Mesenchymal stem cell (in vitro differentiated cells and primary cell): ENCODE results near the gene P2RY6.
A peak's percentile ranks its signal among the peaks of the same experiment; 100 is the strongest.

Experiments used
- DNase-seq: peaks from one replicate; pipeline ENCODE4 v3.0.0-alpha.2; 2013
- H2AFZ ChIP-seq: one replicate; pipeline ENCODE4 v1.6.1; 2013; ENCODE audit warnings: low read depth, mild to moderate bottlenecking, control low read depth, inconsistent platforms, low read length, moderate library complexity
- H2AK5ac ChIP-seq: 2 replicates; pipeline ENCODE4 v1.6.1; 2013; ENCODE audit warnings: low read length, moderate library complexity, mild to moderate bottlenecking, inconsistent platforms; ENCODE audit not compliant: severe bottlenecking
- H2BK120ac ChIP-seq: one replicate; pipeline ENCODE4 v1.6.1; 2013; ENCODE audit warnings: low read depth, mild to moderate bottlenecking, inconsistent platforms, low read length, moderate library complexity
- H2BK12ac ChIP-seq, 2 experiments: one replicate each; pipeline ENCODE4 v1.6.1; 2013; ENCODE audit warnings: inconsistent platforms in 2 of 2, low read length in 2 of 2, mild to moderate bottlenecking in 2 of 2, moderate library complexity in 2 of 2, control low read depth in 1 of 2
- H2BK15ac ChIP-seq: one replicate; pipeline ENCODE4 v1.6.1; 2013; ENCODE audit warnings: mild to moderate bottlenecking, low read depth, inconsistent platforms; ENCODE audit not compliant: poor library complexity, severe bottlenecking
- H2BK5ac ChIP-seq: 2 replicates; pipeline ENCODE4 v1.6.1; 2013; ENCODE audit warnings: low read depth, mild to moderate bottlenecking, low read length, control low read depth, inconsistent platforms; ENCODE audit not compliant: poor library complexity, severe bottlenecking
- H3K14ac ChIP-seq, 2 experiments: one replicate each; pipeline ENCODE4 v1.6.1; 2013; ENCODE audit warnings: inconsistent platforms in 2 of 2, low read length in 2 of 2, control low read depth in 1 of 2, mild to moderate bottlenecking in 1 of 2, moderate library complexity in 1 of 2
- H3K18ac ChIP-seq, 2 experiments: one replicate each; pipeline ENCODE4 v1.6.1; 2013; ENCODE audit warnings: inconsistent platforms in 2 of 2, low read length in 2 of 2, control low read depth in 1 of 2, low read depth in 1 of 2, mild to moderate bottlenecking in 1 of 2
- H3K23ac ChIP-seq, 2 experiments: one replicate each; pipeline ENCODE4 v1.6.1; 2013; ENCODE audit warnings: inconsistent platforms in 2 of 2, low read length in 2 of 2, mild to moderate bottlenecking in 2 of 2, moderate library complexity in 2 of 2, control low read depth in 1 of 2
- H3K27ac ChIP-seq: 2 replicates; pipeline ENCODE4 v1.5.1; 2013; ENCODE audit warnings: mild to moderate bottlenecking, moderate library complexity, low read length, control low read depth, inconsistent platforms; ENCODE audit not compliant: poor library complexity, severe bottlenecking
- H3K27me3 ChIP-seq, 2 experiments: 2 replicates each; pipeline versions ENCODE4 v1.6.1 to v1.7.0; 2013; ENCODE audit warnings: low read length in 2 of 2, mild to moderate bottlenecking in 2 of 2, moderate library complexity in 2 of 2, control low read depth in 1 of 2, inconsistent platforms in 1 of 2; ENCODE audit not compliant: control insufficient read depth in 1 of 2, insufficient read depth in 1 of 2
- H3K36me3 ChIP-seq, 2 experiments: 2 replicates each; pipeline versions ENCODE4 v1.6.1 to v1.7.0; 2013; ENCODE audit warnings: low read length in 2 of 2, control low read depth in 1 of 2, inconsistent platforms in 1 of 2, low read depth in 1 of 2, mild to moderate bottlenecking in 1 of 2; ENCODE audit not compliant: insufficient read depth in 2 of 2, control insufficient read depth in 1 of 2
- H3K4ac ChIP-seq, 2 experiments: one replicate each; pipeline ENCODE4 v1.6.1; 2013; ENCODE audit warnings: inconsistent platforms in 2 of 2, low read length in 2 of 2, mild to moderate bottlenecking in 2 of 2, moderate library complexity in 2 of 2, control low read depth in 1 of 2, low read depth in 1 of 2
- H3K4me1 ChIP-seq: 2 replicates; pipeline ENCODE4 v1.6.1; 2013; ENCODE audit warnings: low read depth, low read length, control low read depth; ENCODE audit not compliant: control insufficient read depth, insufficient read depth
- H3K4me2 ChIP-seq: 2 replicates; pipeline ENCODE4 v1.6.1; 2013; ENCODE audit warnings: low read length, mild to moderate bottlenecking, inconsistent platforms; ENCODE audit not compliant: poor library complexity, severe bottlenecking
- H3K4me3 ChIP-seq, 2 experiments: 2 replicates each; pipeline versions ENCODE4 v1.5.1 to v1.7.0; 2013; ENCODE audit warnings: low read length in 2 of 2, mild to moderate bottlenecking in 2 of 2, control low read depth in 1 of 2, low read depth in 1 of 2; ENCODE audit not compliant: insufficient read depth in 1 of 2
- H3K79me1 ChIP-seq: replicated peaks from 2 replicates; pipeline ENCODE4 v1.6.1; 2013; ENCODE audit warnings: mild to moderate bottlenecking, control low read depth, low read length, inconsistent platforms; ENCODE audit not compliant: poor library complexity, severe bottlenecking
- H3K9ac ChIP-seq: 2 replicates; pipeline ENCODE4 v1.7.0; 2013; ENCODE audit warnings: mild to moderate bottlenecking, low read length, moderate library complexity
- H3K9me3 ChIP-seq: 2 replicates; pipeline ENCODE4 v1.7.0; 2013; ENCODE audit warnings: mild to moderate bottlenecking, low read length; ENCODE audit not compliant: control insufficient read depth
- H4K8ac ChIP-seq: one replicate; pipeline ENCODE4 v1.6.1; 2013; ENCODE audit warnings: inconsistent platforms, mild to moderate bottlenecking, low read length, moderate library complexity
- H4K91ac ChIP-seq: one replicate; pipeline ENCODE4 v1.6.1; 2013; ENCODE audit warnings: mild to moderate bottlenecking, low read length, inconsistent platforms
- WGBS: methylation state at CpG from one replicate; pipeline ENCODE4 v1.1.7; 2013; ENCODE audit warnings: mixed read lengths; 5-methylcytosine and 5-hydroxymethylcytosine counted together

P2RY6 gene

DNA sequence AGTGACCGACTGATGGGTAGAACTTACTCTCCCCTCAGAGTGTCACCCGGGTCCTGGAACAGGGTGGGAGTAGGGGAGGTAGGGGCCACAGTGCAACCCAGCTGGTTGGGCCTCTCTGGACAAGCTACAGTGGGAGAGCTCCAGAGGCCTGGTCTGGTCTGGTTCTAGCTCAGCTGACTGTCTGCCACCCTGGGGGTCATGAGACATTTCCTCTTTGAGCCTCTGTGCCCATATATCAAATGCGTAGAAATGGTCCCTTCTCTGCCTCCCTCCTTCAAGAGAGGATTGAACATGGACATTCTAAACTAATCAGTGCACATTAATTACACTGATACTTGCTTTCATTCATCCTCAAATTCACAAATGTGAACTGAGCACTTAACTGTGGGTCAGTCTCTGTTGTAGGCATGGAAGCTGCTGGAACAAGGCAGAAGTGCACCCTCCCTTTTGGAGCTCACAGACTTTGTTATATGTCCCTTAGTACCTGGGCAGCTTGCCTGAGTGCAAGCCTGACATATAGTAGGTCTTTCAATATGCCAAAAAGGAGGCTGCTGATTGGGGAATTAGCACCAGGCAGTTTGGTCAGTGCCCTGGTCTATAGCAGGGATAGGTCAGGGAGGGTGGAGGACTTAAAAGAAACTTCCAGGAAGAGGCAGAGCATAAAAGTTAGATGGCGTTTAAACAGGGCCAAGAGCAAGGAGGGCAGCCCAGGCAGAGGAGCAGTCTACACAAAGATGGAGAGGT lies 61.7 kb downstream of the P2RY6 start:
- Histone ChIP-seq H3K9ac (peak overlapping the region; percentile 63), H3K79me1 (peaks cover 14% of the 10 kb centered on the region), H2BK15ac (peak overlapping the region; percentile 82), H2BK120ac (peak overlapping the region; percentile 88), H4K91ac (peak overlapping the region; percentile 96), H3K4ac (peak overlapping the region; percentile 76 to 86), H3K18ac (peak overlapping the region; percentile 97 to 98), H3K27ac (peak overlapping the region; percentile 88), H3K27me3 (no peaks in the 10 kb centered on the region), H3K36me3 (peaks cover 0 to 15% of the 10 kb centered on the region in 2 experiments), H3K4me2 (peak overlapping the region; percentile 30), H3K9me3 (no peaks in the 10 kb centered on the region), H2AFZ (no peak overlapping the region), H3K14ac (peak overlapping the region in 1 of 2 experiments; percentile 90), H2AK5ac (peak overlapping the region; percentile 94), H4K8ac (peak overlapping the region; percentile 91), H3K4me3 (peak overlapping the region in 1 of 2 experiments; percentile 47), H3K23ac (peak overlapping the region in 1 of 2 experiments; percentile 51), H2BK5ac (peak overlapping the region; percentile 68), H2BK12ac (peak overlapping the region; percentile 91 to 100), H3K4me1 (peaks cover 47% of the 10 kb centered on the region)
- peak; percentile 62 for DNase-seq
- WGBS = 33% methylated on average over 4 of the region's 4 CpGs

GRCh38 chr11:73334384-73335203 lies 62.5 kb downstream of the P2RY6 start:
- Histone ChIP-seq H2BK5ac (peak overlapping the region; percentile 86), H3K23ac (peak overlapping the region in 1 of 2 experiments; percentile 51), H3K9me3 (no peaks in the 10 kb centered on the region), H3K14ac (peak overlapping the region in 1 of 2 experiments; percentile 84), H3K27me3 (no peaks in the 10 kb centered on the region), H3K4me1 (peaks cover 49% of the 10 kb centered on the region), H3K79me1 (peaks cover 16% of the 10 kb centered on the region), H2BK120ac (peak overlapping the region; percentile 91), H2BK12ac (peak overlapping the region; percentile 97), H3K18ac (peak overlapping the region; percentile 97 to 98), H2AK5ac (peak overlapping the region; percentile 94), H3K4me3 (peak overlapping the region in 1 of 2 experiments; percentile 47), H3K4ac (peak overlapping the region; percentile 86 to 93), H4K8ac (peak overlapping the region; percentile 91), H3K27ac (peak overlapping the region; percentile 88), H2BK15ac (peak overlapping the region; percentile 82), H3K4me2 (peak overlapping the region; percentile 30), H2AFZ (no peak overlapping the region), H4K91ac (peak overlapping the region; percentile 97), H3K9ac (peak overlapping the region; percentile 63), H3K36me3 (peaks cover 0 to 15% of the 10 kb centered on the region in 2 experiments)
- 0% methylated on average over 5 of the region's 6 CpGs for WGBS
- DNase-seq = peak; percentile 96

- H3K9ac ChIP-seq = peak overlapping the region; percentile 63
- peak overlapping the region; percentile 88 for H3K27ac ChIP-seq
- peak overlapping the region; percentile 91 for H2BK120ac ChIP-seq
- peak overlapping the region; percentile 97 for H4K91ac ChIP-seq
- peak overlapping the region; percentile 68 for H2BK15ac ChIP-seq
- H3K36me3 ChIP-seq = peaks cover 0 to 21% of the 10 kb centered on the region in 2 experiments
- peak overlapping the region in 1 of 2 experiments; percentile 28 for H3K23ac ChIP-seq
- peak; percentile 90 for DNase-seq
- peak overlapping the region in 1 of 2 experiments; percentile 47 for H3K4me3 ChIP-seq
- H2BK5ac ChIP-seq = peak overlapping the region; percentile 48
- peak overlapping the region; percentile 74 for H2AK5ac ChIP-seq
- peak overlapping the region; percentile 30 for H3K4me2 ChIP-seq
- peak overlapping the region in 1 of 2 experiments; percentile 84 for H3K14ac ChIP-seq
- WGBS = 14% methylated on average over 2 of the region's 4 CpGs
- peak overlapping the region; percentile 97 to 98 for H3K18ac ChIP-seq
- H3K4ac ChIP-seq = peak overlapping the region; percentile 82 to 93
- H4K8ac ChIP-seq = peak overlapping the region; percentile 90
- H3K27me3 ChIP-seq = no peaks in the 10 kb centered on the region
- H3K79me1 ChIP-seq = peaks cover 19% of the 10 kb centered on the region
- H3K4me1 ChIP-seq = peaks cover 49% of the 10 kb centered on the region
- H2AFZ ChIP-seq = no peak overlapping the region
- no peaks in the 10 kb centered on the region for H3K9me3 ChIP-seq
- peak overlapping the region; percentile 38 to 97 for H2BK12ac ChIP-seq
Observed at GRCh38 chr11:73335204-73335923, 63.2 kb downstream of the P2RY6 start.
